Activated naive CD4-positive, alpha-beta T cell (primary cell): Measurements from ENCODE around the gene DNAJC18.
"Not testable (repeated sequence)": the region's sequence is repeated elsewhere in the genome, so short reads cannot be mapped to it uniquely, and the experiment has no call there.

Source experiments
- DNase-seq, 4 experiments: peaks; one replicate each; lab custom pipeline; 2025; lab: John Stamatoyannopoulos, UW

Gene DNAJC18

DNA sequence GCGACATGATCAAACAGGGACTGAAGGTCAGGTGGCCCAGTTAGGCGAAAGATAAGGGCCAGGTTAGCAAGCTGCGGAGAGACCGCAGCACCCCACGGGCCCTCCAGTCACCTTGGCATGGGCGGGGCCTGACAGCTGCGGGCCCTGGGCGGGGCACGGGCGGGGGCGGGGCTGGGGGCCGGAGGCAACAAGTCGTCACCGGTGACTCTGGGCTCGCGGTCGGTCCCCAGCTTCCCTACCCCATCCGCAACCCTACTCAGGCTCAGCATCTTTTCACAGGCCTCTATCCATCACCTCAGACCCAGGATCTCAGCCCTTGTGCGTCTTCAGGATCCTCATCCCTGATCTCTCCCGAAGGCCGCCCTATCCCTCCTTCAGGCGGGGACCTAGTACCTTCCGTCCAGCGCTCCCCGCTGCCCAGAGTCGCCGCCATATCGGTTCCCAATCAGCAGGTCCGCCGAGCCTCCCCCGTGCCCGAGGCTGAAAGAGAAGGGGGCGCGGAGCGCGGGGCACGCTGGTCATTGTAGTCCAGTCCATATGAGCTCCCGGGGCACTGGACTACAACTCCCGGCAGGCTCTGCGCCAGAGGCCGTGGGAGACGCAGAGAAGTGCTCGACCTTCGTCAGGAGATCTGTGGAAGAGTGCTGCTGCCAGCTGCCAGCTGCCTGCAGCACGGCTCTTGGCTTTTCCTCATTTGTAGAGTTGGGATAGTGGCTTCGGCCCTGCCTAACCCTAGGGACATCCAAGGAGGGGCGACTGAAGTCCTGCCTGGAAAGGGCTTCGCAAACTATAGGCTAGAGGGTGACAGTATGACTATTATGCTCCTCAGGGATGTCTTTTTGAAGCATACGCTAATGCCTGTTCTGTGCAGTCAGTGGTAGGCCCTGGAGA, at the start of gene DNAJC18:
TSS of gene DNAJC18 (minus strand) at position 513 of the 891 bp plus-strand sequence. CDS start at position 433, 80 bp downstream.
- DNase-seq = peak; percentile 56 to 88 (median 69)

DNA sequence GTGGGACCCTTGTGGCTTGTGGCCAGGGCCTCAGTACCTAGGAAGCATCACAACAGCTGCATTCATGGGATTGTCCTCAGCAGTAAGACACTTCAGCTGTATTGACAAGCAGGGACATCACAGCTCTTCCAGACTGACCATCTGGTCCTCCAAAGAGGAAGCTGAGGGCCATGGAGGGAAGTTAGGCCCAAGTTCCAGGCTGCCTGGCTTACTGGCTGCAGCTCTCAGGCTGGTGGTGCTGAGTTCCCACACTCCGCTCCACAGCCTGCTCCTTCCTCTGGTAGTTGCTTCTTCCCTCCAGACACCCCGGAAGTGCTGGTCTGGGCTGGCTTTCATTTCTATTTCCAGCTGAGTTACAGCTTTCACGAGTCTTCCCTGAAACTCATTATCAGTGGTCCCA, 48.9 kb upstream of the DNAJC18 start:
- no peak for DNase-seq

DNA sequence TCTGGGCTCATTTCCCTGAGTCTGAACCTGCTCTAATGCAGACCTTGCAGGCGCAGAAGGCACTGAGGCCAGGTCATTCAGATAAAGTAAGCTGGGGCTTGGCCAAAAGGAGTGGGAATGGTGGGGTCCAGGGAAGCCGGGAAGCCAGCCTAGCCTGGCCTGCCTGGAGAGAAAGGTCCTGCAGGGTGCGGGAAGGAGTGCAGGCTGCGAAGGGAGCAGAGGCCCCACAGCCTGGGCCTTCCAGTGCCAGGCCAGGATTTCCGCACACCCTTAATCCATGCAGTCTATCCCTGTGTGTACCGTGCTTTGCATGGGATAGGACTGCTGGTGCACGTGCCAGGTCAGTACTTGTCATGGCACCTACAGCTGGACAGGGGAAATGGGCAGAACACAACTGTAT, 46.9 kb upstream of the DNAJC18 start:
- DNase-seq = no peak

DNA sequence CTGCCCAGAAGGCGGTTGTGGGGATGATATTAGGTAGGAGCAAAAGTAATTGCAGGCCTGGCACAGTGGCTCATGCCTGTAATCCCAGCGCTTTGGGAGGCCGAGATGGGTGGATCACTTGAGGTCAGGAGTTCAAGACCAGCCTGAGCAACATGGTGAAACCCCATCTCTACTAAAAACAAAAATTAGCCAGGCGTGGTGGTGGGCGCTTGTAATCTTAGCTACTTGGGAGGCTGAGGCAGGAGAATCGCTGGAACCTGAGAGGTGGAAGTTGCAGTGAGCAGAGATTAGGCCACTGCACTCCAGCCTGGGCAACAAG, 43.5 kb upstream of the DNAJC18 start:
- not testable (repeated sequence) for DNase-seq

DNA sequence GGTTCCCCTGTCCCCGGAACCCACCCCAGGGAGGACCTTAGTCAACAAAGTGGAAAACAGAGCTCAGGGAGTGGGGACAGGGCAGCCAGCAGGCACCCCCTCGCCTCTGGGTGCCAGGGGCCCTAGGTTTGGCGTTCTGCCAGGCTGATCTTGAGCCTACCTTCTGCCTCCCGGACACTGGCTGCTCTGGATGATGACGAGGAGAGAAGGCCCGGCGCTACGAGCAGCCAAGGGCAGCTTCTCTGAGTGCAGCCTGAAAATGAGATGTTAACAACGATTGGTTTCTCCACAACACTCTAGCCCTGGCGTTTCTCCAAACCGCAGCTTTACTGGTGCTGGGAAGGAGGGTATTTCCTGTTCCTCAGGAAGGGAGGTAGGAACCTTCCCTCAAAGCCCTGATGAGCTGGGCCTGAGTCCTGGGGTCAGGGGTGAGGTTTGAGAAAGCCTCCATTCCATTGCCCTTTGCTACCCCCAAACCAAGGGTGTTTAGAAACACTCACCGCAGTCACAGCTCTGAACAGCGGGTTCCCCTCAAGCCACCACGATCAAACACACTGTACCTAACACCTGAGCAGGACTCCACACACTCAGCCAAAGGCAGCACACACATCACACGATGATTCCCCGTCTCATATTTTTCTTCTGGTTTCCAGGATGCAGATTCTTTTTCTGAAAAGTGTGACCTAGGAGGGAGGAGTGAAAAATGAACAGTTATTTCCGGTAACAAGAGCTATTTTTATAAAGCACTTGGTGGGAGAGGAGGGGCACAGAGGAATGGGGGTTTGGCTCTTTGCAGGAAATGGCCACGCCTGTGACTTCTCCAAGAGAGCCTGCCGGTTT, 42.9 kb upstream of the DNAJC18 start, which contains the start of gene STING1:
TSS of gene STING1 (minus strand) at position 709 of the 840 bp plus-strand sequence. CDS start 1,054 bp downstream, outside the sequence.
- peak in 2 of 4 experiments; percentile 45 to 50 for DNase-seq

DNA sequence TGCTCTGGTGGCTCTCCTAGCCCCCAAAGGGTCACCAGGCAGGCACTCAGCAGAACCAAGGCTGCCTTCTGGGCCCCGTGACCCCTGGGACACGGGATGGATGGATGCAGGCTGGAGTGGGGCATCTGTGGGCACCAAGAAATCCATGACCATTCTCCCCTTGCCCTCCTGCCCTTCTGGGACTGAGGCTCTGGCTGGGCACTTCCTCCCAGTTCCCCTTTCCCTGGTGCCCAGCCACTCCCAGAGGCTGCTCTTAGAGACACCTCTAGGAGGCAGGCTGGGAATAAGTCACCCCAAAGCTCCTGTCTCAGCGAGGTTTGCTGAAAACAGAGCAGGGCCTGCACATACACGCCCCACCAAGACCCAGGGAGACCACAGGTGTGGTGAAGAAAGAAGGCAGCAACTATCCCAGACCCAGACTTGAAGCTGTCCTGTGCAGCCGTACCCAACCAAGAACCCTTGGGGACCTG, 42.3 kb upstream of the DNAJC18 start:
- no peak for DNase-seq

DNA sequence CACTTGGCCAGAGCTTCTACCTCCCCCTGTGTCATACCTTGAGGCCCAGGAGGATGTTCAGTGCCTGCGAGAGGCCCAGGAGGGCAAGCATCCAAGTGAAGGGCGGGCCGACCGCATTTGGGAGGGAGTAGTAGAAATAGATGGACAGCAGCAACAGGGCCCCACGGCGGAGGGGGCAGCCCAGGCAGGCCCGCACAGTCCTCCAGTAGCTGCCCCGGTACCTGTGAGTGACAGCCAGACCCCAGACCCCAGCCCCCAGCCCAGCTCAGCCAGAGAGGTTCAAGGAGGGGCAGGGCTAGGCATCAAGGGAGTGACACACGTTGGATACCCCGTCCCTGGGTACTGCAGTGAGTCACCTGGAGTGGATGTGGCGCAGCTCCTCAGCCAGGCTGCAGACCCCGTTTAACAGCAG, 41.8 kb upstream of the DNAJC18 start:
- peak in 1 of 4 experiments; percentile 18 for DNase-seq

DNA sequence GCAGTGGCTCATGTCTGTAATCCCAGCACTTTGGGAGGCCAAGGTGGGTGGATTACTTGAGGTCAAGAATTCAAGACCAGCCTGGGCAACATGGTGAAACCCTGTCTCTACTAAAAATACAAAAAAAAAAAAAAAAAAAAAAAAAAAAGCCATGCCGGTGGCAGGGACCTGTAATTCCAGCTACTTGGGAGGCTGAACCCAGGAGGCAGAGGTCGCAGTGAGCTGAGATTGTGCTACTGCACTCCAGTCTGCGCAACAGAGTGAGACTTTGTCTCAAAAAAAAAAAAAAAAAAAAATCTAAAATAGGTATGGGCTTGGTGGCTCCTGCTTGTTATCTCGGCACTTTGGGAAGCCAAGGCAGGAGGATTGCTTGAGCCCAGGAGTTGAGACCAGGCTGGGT, 40.4 kb upstream of the DNAJC18 start:
- not testable (repeated sequence) for DNase-seq

DNA sequence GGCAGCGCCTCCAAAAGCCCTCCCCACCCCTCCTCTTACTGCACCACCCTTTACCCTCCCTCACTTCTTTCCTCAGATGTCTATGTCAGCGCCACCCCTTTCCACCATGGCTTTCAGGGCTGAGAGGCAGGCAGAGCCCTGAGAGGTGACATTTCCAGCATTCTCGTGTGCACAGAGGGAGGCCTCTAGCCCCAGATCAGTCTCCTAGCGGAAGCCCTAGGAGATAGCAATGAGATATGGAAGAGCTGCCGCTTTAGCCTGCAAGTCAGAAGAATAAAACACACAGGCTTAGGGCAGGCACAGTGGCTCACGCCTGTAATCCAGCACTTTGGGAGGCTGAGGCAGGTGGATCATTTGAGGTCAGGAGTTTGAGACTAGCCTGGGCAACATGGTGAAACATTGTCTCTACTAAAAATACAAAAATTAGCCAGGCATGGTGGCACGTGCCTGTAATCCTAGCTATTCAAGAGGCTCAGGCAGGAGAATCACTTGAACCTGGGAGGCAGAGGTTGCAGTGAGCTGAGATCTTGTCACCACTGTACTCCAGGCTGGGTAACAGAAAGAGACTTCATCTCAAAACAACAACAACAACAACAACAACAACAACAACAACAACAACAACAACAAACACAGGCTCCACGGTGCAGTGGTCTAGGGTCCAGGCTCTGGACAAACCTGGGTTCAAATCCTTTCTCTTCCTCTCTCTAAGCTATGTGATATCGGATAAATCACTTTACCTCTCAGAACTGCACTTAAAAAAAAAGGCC, 39.5 kb upstream of the DNAJC18 start:
- DNase-seq = not testable (repeated sequence)

DNA sequence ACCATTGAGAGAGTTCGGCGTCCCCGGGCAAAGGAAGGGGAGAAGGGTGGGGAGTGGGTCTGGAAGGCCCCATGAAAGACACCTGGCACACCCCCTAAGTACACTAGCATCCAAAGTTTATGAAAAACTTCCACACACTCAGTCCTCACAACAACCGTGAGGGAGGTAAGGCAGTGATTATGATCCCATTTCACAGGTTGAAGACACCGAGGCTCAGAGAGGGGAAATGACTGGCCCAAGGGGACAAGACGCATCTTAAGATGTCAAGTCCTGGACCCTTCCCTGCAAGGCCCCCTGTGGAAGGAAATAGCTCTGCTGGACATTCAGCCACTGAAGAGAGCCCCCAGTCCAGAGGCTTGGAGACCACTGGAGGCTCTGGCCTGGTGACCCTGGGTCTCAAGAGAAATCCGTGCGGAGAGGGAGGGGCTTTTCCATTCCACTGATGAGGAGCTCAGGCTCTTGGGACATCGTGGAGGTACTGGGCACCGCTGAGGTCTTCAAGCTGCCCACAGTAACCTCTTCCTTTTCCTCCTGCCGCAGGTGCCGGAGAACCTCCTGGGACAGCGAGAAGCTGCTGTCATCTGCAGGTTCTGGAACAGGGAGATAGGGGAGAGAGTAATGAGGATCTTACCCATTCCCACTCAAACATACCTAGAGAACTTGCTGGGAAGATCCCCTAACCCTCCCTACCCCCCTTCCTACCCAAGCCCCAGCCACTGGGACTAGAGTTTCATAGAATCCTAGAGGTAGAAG, 36.7 kb upstream of the DNAJC18 start:
- no peak for DNase-seq

DNA sequence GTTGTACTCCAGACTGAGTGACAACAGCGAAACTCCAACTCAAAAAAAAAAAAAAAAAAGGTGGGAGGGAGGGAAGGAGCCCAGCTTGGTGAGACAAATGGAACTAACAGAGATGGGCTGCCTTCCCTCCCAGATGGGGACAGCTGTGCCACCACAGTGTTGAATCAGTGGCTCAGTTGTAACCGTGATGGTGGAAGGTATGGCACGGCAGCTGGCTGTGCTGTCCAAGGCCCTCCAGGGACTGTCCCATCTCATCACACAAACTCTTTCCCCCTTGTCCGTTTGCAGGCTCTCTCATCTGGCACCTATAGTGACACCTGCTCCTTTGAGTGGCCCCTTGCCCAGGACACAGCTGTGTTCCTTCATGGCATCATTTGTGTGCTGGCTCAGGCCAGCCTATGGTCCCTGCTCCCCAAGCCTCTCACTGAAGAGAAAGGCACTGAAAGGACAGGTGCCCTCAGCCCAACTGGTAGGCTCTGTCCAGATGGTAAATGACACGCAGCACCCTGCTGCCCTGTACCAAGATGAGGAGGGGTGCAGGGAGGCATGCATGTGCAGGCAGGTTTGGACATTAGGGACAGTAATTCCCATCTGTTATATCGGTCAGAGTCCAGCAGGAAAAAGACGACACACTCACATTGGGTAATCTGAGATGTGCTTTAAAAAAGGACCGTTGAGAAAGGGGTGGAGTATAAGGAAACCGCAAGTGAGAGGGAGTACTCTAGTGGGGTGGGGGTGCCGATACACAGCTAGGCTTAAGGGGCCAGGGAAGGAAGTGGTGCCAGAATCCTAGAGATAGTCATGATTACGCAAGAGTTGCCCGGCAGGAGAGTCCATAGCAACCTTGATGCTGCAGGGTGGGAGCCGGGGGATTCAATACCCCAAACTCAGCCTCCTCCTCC, 35.8 kb upstream of the DNAJC18 start:
- DNase-seq = no peak

DNA sequence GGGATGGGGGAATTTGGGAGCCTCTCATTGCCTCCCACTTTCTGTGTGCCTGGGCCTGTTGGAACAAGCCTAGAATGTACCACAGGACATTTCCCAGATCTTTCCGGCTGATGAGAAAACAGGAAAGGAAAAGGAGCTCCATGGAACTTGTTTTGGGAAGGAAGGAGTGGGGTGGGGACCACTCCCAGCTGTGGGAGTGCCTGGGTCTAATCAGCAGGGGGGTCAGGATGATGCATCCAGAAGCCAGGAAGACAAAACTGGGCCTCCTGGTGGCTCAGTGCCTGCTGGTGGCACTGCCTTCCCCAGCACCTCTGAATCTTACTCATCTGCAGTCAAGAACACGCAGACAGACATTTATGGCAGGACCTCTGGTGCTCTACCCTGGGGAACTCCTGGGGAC, 34.2 kb upstream of the DNAJC18 start:
- no peak for DNase-seq

DNA sequence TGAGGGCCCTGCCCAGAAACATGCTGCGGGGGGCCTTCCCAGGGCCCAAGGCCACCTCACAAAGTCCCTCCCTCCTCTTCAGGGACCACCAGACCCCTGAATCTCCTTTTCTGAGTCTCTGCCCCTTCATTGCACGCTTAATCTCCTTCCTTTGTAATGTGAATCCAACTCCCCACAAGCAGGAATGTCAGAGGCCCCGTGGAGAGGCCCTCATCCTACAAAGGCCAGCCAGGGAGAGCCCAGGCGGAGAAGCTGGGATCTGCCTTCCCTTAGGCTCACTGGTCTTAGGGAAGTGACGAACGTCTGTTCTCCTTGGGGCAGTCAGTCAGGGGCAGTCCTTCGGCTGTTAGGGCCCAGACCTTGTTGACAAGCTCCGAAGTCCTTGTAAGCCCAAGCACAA, 33.8 kb upstream of the DNAJC18 start:
- no peak for DNase-seq

DNA sequence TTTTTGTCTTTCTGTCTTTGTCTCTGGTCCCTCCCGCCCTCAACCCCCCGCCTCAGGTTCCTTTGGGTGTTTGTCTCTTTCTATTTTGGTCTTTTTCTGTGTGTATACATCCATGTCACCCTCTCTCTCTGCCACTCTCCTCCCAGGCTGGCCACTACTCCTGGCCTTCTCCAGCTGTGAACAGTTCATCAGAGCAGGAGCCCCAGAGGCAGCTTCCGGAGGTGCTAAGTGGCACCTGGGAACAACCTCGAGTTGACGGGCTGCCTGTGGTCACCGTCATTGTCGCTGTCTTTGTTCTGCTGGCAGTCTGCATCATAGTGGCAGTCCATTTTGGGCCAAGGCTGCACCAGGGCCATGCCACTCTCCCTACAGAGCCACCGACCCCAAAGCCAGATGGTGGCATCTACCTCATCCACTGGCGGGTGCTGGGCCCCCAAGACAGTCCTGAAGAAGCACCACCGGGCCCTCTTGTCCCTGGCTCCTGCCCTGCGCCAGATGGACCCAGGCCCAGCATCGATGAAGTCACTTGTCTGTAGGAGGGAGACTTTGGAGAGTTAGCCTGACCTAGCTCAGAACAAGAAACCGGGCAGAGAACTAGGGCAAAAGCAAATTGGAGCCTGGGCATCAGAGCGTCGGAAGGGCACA, 33.2 kb upstream of the DNAJC18 start:
- DNase-seq = peak in 1 of 4 experiments; percentile 12

DNA sequence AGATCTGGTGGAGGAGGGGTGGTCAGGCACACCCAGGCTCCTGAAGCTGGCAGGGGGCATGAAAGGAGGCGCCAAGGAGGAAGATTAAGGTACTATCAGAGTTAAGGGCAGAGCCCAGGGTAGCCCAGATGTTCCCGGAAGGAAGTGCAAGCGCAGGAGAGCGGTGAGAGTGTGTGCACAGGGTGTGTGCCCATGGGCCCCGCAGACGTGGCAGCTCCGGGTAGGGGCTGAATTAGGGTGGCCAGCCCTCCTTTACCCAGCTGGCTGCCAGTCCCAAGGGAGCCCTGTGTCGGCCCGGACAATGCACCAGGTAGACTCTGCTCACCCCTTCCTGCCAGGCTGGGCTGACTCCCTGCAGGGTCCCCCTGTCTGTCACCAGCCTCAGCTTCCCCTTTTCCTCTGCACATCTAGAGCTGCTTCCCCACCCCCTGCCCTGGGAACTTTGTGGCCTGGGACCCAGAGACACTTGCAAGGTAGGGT, 31.5 kb upstream of the DNAJC18 start, which contains the start of gene SMIM33:
TSS of gene SMIM33 (plus strand) at position 184 of the 480 bp plus-strand sequence. CDS start at position 302, 118 bp downstream.
- DNase-seq = peak in 1 of 4 experiments; percentile 25

DNA sequence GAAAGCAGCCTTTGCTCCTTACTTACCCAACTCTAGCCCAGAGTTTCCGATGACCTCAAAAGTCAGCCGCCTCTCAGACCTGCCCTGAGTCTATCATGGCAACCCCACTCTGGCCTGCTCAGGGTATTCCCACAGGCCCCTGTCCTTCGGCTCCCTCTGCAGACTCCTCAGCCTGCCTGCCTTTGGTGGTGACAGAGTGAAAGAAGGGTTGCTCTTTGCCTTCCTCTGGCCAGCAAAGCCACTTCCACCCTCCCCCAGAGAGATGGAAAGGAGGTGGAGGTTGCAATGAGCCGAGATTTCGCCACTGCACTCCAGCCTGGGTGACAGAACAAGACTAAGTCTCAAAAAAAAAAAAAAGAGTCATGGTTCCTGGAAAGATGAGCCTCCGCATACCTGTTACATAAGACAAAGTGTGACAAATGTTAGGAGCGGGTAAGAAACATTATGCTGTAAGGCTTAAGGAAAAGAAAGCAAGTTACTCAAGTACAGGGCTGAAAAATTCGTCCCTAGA, 29.2 kb upstream of the DNAJC18 start:
- no peak for DNase-seq

DNA sequence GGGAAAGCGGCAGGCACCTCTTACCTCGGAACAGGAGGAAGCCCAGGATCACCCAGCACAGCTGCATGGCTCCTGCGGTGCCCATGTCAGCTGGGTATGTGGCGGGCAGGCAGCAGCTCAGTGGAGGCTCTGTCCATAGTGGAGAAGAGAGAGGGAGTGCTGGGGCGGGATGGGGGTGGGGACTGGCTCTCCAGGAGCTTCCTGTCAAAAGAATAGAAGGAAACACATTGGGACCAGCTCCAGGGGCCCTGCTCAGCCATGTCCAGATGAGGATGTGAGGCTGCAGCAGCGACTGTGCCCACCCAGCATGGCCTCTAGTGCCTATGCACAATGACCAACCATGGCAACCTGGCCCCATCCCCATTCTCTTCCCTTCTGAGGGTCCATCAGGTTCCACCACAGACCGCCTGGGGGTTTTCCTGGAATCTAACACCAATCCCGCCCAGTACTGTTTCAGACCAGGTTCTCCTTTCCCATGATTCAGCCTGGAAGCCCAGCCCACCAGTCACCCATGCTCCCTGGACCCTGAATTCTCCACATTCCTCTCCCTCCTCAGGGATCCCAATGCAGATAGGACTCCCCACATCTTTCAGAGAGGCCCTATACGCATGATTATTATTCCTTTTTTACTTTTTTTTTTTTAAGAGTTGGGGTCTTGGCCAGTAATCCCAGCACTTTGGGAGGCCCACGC, 23.4 kb upstream of the DNAJC18 start, which contains the start of gene ECSCR:
TSS of gene ECSCR (minus strand) at position 158 of the 691 bp plus-strand sequence. CDS start at position 85, 73 bp downstream.
- DNase-seq = no peak

DNA sequence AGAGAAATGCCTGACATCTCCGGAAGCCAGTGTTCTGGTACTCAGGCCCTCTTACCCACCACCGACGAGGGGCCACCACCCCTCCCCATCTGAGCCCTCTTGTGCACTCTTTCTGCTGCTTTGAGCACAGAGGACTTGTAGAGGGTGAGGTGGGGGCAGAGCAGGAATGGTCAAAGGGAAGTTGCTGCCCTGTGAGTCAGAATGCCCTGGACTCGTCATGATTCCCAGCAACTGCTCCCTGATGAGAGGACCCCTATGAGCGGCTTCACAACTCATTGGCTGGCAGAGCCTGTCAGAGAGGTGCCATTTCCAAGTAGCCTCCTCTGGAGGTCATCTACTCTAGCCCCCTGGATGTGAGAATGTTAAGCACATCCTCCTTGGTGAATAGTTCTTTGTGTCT, 22.4 kb upstream of the DNAJC18 start:
- no peak for DNase-seq
